ENCODE data around the gene HBE1. TPM values are rescaled to one million over a fixed set of nuclear protein-coding genes. Genes with fewer than 3 reads are reported as not detected.

HBE1 gene
- total RNA-seq, 1 experiment from 2014 or later, result 3.2 TPM

GRCh38 chr11:5265832-5266231, 3.9 kb downstream of the HBE1 start:
- intact Hi-C loops (cut with micrococcal nuclease; ENCODE audit: unreplicated experiment) (no loop called here), in situ Hi-C loops (cut with HindIII; ENCODE audit: low pct_unique_long_range_greater_than_20kb, low sequenced_read_pairs) (no loop called here)
- DNase-seq (ENCODE audit: low read depth, low spot score) (no peak), ATAC-seq (no peak)
- H3K4me1 ChIP-seq (ENCODE audit: control insufficient read depth, insufficient read depth, low read length), result no peaks in the 10 kb centered on the region
- H3K27me3 ChIP-seq (ENCODE audit: control insufficient read depth, insufficient read depth, low read length), result no peaks in the 10 kb centered on the region; the same call in 1 of the 2 replicates
- H3K4me3 ChIP-seq (ENCODE audit: low read depth in 2 of 2, low read length in 2 of 2), result no peak overlapping the region
- ChIA-PET CTCF (no interaction called here), POLR2A (no interaction called here)
- no TSS peak for BruUV-seq (replicated peaks)
- H3K9me3 ChIP-seq (ENCODE audit: control insufficient read depth, insufficient read depth, low read depth, low read length), result no peaks in the 10 kb centered on the region
- TF ChIP-seq POLR2AphosphoS5 (IDR thresholded peaks at IDR 0.05; ENCODE audit: low read depth, low read length), result no peak
- TF ChIP-seq, protein P1, sequence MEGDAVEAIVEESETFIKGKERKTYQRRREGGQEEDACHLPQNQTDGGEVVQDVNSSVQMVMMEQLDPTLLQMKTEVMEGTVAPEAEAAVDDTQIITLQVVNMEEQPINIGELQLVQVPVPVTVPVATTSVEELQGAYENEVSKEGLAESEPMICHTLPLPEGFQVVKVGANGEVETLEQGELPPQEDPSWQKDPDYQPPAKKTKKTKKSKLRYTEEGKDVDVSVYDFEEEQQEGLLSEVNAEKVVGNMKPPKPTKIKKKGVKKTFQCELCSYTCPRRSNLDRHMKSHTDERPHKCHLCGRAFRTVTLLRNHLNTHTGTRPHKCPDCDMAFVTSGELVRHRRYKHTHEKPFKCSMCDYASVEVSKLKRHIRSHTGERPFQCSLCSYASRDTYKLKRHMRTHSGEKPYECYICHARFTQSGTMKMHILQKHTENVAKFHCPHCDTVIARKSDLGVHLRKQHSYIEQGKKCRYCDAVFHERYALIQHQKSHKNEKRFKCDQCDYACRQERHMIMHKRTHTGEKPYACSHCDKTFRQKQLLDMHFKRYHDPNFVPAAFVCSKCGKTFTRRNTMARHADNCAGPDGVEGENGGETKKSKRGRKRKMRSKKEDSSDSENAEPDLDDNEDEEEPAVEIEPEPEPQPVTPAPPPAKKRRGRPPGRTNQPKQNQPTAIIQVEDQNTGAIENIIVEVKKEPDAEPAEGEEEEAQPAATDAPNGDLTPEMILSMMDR (IDR thresholded peaks at IDR 0.05), result no peak
- TF ChIP-seq SIN3A (IDR thresholded peaks at IDR 0.05; ENCODE audit: borderline replicate concordance, insufficient read depth, low read depth, low read length), result no peak
- no peak for TF ChIP-seq TCF7L2 (IDR thresholded peaks at IDR 0.05; ENCODE audit: low read depth, low read length)
- TF ChIP-seq REST (IDR thresholded peaks at IDR 0.05; ENCODE audit: insufficient read depth in 1 of 2, low read depth in 2 of 2, low read length in 1 of 2), result no peak
- H3K36me3 ChIP-seq (ENCODE audit: control insufficient read depth, insufficient read depth, low read length), result no peaks in the 10 kb centered on the region
- H3K27ac ChIP-seq (ENCODE audit: low read length), result no peak overlapping the region

- no peaks in the 10 kb centered on the region for H3K9me3 ChIP-seq (ENCODE audit: control insufficient read depth, insufficient read depth, low read depth, low read length)
- no peak overlapping the region for H3K4me3 ChIP-seq (ENCODE audit: low read depth in 2 of 2, low read length in 2 of 2)
- POLR2A ChIA-PET, result no interaction called here
- H3K27ac ChIP-seq (ENCODE audit: low read length), result no peak overlapping the region
- intact Hi-C loops (cut with micrococcal nuclease; ENCODE audit: unreplicated experiment) (no loop called here), in situ Hi-C loops (cut with HindIII; ENCODE audit: low pct_unique_long_range_greater_than_20kb, low sequenced_read_pairs) (no loop called here)
- no peaks in the 10 kb centered on the region for H3K36me3 ChIP-seq (ENCODE audit: control insufficient read depth, insufficient read depth, low read length)
- no peaks in the 10 kb centered on the region for H3K27me3 ChIP-seq (ENCODE audit: control insufficient read depth, insufficient read depth, low read length)
- BruUV-seq (replicated peaks), result no TSS peak
- H3K4me1 ChIP-seq (ENCODE audit: control insufficient read depth, insufficient read depth, low read length), result no peaks in the 10 kb centered on the region
- ATAC-seq (no peak), DNase-seq (ENCODE audit: low read depth, low spot score) (no peak)
- no peak for TF ChIP-seq REST (IDR thresholded peaks at IDR 0.05; ENCODE audit: insufficient read depth in 1 of 2, low read depth in 2 of 2, low read length in 1 of 2)
- no peak for TF ChIP-seq TCF7L2 (IDR thresholded peaks at IDR 0.05; ENCODE audit: low read depth, low read length)
- TF ChIP-seq POLR2AphosphoS5 (IDR thresholded peaks at IDR 0.05; ENCODE audit: low read depth, low read length), result no peak
- TF ChIP-seq SIN3A (IDR thresholded peaks at IDR 0.05; ENCODE audit: borderline replicate concordance, insufficient read depth, low read depth, low read length), result no peak
- TF ChIP-seq, protein P1 (IDR thresholded peaks at IDR 0.05), result no peak
- CTCF ChIA-PET, result no interaction called here
Measured at GRCh38 chr11:5258543-5259262, 11.0 kb downstream of the HBE1 start.

Data from Panc1 (cell line).